Calu3 (cell line): Measurements from ENCODE around the gene ST8SIA5. TPM values are rescaled to one million over a fixed set of nuclear protein-coding genes. Genes with fewer than 3 reads are reported as not detected.

Experiments used
- BruUV-seq: library from RNA; stranded (reverse); fragments of 400-500 nt; replicated peaks from 2 replicates; lab custom pipeline; 2021; lab: Mats Ljungman, UMichigan
- CTCF ChIA-PET: fragments of 300-600 bp; sonication (Branson Sonifier 250); formaldehyde crosslinking; loops from one replicate; lab custom pipeline; 2022; ENCODE audit warnings: antibody characterized with exemption; lab: Charles Lee
- DNase-seq: peaks from one replicate; pipeline ENCODE4 v3.0.0; 2022
- H3K27ac Mint-ChIP-seq: one replicate; pipeline ENCODE4 v1.8.0; 2022; ENCODE audit warnings: mixed read lengths; ENCODE audit not compliant: unreplicated experiment
- H3K27me3 Mint-ChIP-seq: one replicate; pipeline ENCODE4 v1.8.0; 2022; ENCODE audit warnings: mixed read lengths; ENCODE audit not compliant: unreplicated experiment
- H3K36me3 Mint-ChIP-seq: one replicate; pipeline ENCODE4 v1.8.0; 2022; ENCODE audit warnings: mild to moderate bottlenecking, moderate library complexity, mixed read lengths; ENCODE audit not compliant: insufficient read depth, unreplicated experiment
- H3K4me1 Mint-ChIP-seq: one replicate; pipeline ENCODE4 v1.8.0; 2022; ENCODE audit warnings: mild to moderate bottlenecking, low read depth, mixed read lengths; ENCODE audit not compliant: unreplicated experiment
- H3K4me3 Mint-ChIP-seq: one replicate; pipeline ENCODE4 v1.8.0; 2022; ENCODE audit warnings: mild to moderate bottlenecking, low read depth, moderate library complexity, mixed read lengths; ENCODE audit not compliant: unreplicated experiment
- H3K9me3 Mint-ChIP-seq: one replicate; pipeline ENCODE4 v1.8.0; 2022; ENCODE audit warnings: low read depth, mixed read lengths; ENCODE audit not compliant: unreplicated experiment
- intact Hi-C: fragments of 100-400 bp; cut with micrococcal nuclease; formaldehyde crosslinking; loops from one replicate; pipeline ENCODE4 v1.10.0; 2022; ENCODE audit not compliant: unreplicated experiment
- total RNA-seq: library from RNA; stranded (reverse); gene quantifications from 2 replicates; pipeline ENCODE4 v1.2.3, GENCODE V29; 2022
- TF ChIP-seq, protein P1 (sequence below): fragments of 200-600 bp; IDR thresholded peaks from one replicate; pipeline ENCODE4 v1.8.0; 2022; ENCODE audit warnings: antibody characterized with exemption; ENCODE audit not compliant: unreplicated experiment

Gene ST8SIA5
- total RNA-seq, 1 experiment from 2014 or later = not detected

DNA sequence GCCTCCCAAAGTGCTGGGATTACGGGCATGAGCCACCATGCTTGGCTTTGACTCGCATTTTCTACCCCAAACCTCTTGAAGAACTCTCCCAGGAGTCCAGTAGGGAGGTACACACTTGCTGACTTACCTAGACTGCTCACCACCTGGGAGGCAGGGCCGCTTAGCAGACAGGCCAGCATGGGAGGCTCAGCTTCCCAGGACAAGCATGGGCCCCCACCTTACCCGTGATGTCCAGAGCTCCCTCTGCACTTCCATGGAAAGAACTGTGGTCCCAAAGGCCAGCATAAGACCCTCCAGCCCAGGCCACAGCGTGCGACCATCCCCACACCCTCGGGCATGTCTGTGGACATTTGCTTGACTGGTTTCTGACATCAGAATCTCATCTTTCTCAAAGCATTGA lies 36.8 kb downstream of the ST8SIA5 start:
- no peak overlapping the region for H3K27ac Mint-ChIP-seq
- no peak for DNase-seq

DNA sequence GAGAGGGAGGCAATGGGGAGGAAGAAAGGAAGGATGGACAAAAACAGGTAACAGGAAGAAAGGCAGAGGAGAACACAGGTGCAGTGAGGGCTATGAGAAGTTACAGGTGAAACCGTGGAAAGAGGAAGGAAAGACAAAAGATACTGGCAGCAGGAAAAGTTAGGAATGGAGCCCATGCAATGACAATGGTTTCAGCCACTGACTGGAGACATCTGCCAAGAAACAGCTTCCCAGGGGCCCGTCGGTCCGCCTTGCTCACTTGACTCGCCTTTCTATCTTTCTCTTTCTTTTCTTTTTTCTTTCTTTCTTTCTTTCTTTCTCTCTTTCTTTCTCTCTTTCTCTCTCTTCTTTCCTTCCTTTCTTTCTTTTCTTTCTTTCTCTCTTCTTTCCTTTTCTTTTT lies 37.5 kb downstream of the ST8SIA5 start:
- no peak overlapping the region for H3K27ac Mint-ChIP-seq
- H3K4me1 Mint-ChIP-seq = peaks cover 21% of the 10 kb centered on the region
- no peak overlapping the region for H3K4me3 Mint-ChIP-seq
- BruUV-seq = no TSS peak
- peaks cover 6% of the 10 kb centered on the region for H3K36me3 Mint-ChIP-seq
- DNase-seq = no peak
- intact Hi-C loops = no loop called here
- H3K27me3 Mint-ChIP-seq = peaks cover 22% of the 10 kb centered on the region
- TF ChIP-seq, protein P1, sequence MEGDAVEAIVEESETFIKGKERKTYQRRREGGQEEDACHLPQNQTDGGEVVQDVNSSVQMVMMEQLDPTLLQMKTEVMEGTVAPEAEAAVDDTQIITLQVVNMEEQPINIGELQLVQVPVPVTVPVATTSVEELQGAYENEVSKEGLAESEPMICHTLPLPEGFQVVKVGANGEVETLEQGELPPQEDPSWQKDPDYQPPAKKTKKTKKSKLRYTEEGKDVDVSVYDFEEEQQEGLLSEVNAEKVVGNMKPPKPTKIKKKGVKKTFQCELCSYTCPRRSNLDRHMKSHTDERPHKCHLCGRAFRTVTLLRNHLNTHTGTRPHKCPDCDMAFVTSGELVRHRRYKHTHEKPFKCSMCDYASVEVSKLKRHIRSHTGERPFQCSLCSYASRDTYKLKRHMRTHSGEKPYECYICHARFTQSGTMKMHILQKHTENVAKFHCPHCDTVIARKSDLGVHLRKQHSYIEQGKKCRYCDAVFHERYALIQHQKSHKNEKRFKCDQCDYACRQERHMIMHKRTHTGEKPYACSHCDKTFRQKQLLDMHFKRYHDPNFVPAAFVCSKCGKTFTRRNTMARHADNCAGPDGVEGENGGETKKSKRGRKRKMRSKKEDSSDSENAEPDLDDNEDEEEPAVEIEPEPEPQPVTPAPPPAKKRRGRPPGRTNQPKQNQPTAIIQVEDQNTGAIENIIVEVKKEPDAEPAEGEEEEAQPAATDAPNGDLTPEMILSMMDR = no peak
- CTCF ChIA-PET = no interaction called here
- no peaks in the 10 kb centered on the region for H3K9me3 Mint-ChIP-seq

More for the DNA sequence above, 36.8 kb downstream of the ST8SIA5 start:
- Mint-ChIP-seq H3K27me3 (peaks cover 22% of the 10 kb centered on the region), H3K36me3 (peaks cover 6% of the 10 kb centered on the region), H3K9me3 (no peaks in the 10 kb centered on the region), H3K4me1 (peaks cover 21% of the 10 kb centered on the region), H3K4me3 (no peak overlapping the region)
- CTCF ChIA-PET = no interaction called here
- TF ChIP-seq, protein P1 = no peak
- BruUV-seq = no TSS peak
- intact Hi-C loops = no loop called here

DNA sequence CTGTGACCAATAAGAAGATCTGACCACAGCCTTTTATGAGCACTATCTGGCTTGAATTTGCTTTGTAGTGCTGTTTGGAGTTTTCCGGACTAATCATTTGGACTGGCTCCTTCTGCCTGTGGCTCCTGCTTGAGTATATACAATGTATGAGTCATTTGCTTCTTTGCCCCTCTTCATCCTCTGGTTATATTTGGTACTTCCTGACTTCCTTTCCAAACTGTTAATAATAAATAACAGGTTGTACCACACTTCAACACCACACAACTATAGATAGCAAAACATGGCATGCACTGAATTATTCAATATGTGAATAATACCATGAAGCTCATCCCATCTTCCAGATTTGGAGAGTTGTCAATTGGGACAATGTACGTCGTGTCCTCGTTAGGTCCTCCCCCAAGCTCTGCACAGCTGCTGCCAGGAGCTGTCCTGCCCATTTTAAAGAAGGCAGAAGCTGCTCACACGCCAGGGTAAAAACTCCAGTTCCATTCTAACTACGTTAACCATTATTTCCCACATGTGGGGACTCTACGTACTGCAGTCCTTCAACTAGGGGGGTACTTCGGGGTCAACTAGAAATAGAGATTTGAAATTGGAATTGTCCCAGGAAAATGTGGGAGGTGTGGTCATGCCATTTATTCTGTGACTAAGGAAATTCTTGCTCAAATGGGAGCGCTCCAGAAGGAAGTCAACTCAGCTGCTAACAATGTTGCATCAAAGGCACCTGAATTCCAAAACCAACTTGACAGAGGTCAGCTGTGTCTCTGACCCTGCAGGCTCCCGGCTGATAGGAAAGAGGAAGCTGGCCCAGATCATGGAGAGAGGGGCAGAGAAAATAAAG lies 38.1 kb downstream of the ST8SIA5 start:
- intact Hi-C loops = no loop called here

DNA sequence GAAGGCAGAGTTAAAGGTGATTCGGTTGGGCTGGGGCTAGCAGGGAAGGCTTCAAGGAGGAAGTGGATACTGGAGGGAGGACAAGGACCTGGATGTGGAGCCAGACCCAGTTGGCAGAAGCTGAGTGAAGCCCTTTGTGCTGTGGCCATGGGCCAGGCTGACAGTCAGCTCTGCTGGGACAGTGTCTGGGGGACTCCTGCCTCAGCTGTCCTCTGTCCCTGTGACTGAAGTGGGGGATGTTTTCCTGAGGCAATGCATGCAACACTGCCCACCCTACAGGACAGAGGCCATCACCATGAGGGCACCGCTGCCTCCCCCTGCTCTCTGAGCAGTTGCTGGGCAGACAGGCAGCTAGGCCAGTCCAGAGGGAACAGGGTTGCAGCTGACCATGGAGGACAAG lies 40.0 kb downstream of the ST8SIA5 start:
- Mint-ChIP-seq H3K27ac (no peak overlapping the region), H3K4me1 (peaks cover 21% of the 10 kb centered on the region), H3K4me3 (no peak overlapping the region), H3K9me3 (no peaks in the 10 kb centered on the region), H3K27me3 (peaks cover 9% of the 10 kb centered on the region), H3K36me3 (peaks cover 6% of the 10 kb centered on the region)
- intact Hi-C loops = no loop called here
- CTCF ChIA-PET = no interaction called here
- no peak for DNase-seq
- no TSS peak for BruUV-seq
- TF ChIP-seq, protein P1 = no peak

More for the DNA sequence above, 38.1 kb downstream of the ST8SIA5 start:
- Mint-ChIP-seq H3K4me3 (peak overlapping the region; percentile 6), H3K27ac (no peak overlapping the region), H3K9me3 (no peaks in the 10 kb centered on the region), H3K36me3 (peaks cover 6% of the 10 kb centered on the region), H3K4me1 (peaks cover 21% of the 10 kb centered on the region), H3K27me3 (peaks cover 22% of the 10 kb centered on the region)
- DNase-seq = no peak
- TF ChIP-seq, protein P1 = no peak
- no TSS peak for BruUV-seq
- CTCF ChIA-PET = no interaction called here
